H1 (cell line): ENCODE results near the gene HSF4.

Experiments
- CTBP2 ChIP-seq: IDR thresholded peaks from 2 replicates; pipeline ENCODE4 v1.7.0; 2011; ENCODE audit warnings: borderline replicate concordance, mild to moderate bottlenecking, moderate library complexity, mixed read lengths, low read length; ENCODE audit not compliant: insufficient read depth, insufficient read length
- CTCF ChIP-seq, 3 experiments: IDR thresholded peaks; 1 replicate in 2 of 3; 2 replicates in 1 of 3; pipeline versions ENCODE4 v1.5.1 to v1.6.1; 2011; ENCODE audit warnings: low read length in 3 of 3, mild to moderate bottlenecking in 3 of 3, inconsistent platforms in 2 of 3, low read depth in 1 of 3, moderate library complexity in 1 of 3; ENCODE audit not compliant: insufficient read depth in 1 of 3; ENCODE audit errors: control extremely low read depth in 1 of 3
- EP300 ChIP-seq, 2 experiments: IDR thresholded peaks; 1 replicate in 1 of 2; 2 replicates in 1 of 2; pipeline ENCODE4 v1.6.1; 2011 to 2012; ENCODE audit warnings: low read depth in 2 of 2, low read length in 2 of 2, mild to moderate bottlenecking in 2 of 2, borderline replicate concordance in 1 of 2, inconsistent platforms in 1 of 2, moderate library complexity in 1 of 2
- GABPA ChIP-seq: IDR thresholded peaks from 2 replicates; pipeline ENCODE4 v1.6.1; 2011; ENCODE audit warnings: mild to moderate bottlenecking, low read length, moderate library complexity, borderline replicate concordance; ENCODE audit not compliant: insufficient read depth
- HDAC2 ChIP-seq, 2 experiments: fragments of 300-600 bp in 1 of 2; sonication (generic) in 1 of 2; IDR thresholded peaks; 2 replicates each; pipeline ENCODE4 v1.6.1; 2011 to 2012; ENCODE audit warnings: low read depth in 2 of 2, low read length in 2 of 2, mild to moderate bottlenecking in 2 of 2, moderate library complexity in 2 of 2, borderline replicate concordance in 1 of 2, inconsistent platforms in 1 of 2
- TAF1 ChIP-seq: IDR thresholded peaks from 2 replicates; pipeline ENCODE4 v1.6.1; 2011; ENCODE audit warnings: mild to moderate bottlenecking, low read depth, low read length
- ZNF274 ChIP-seq: IDR thresholded peaks from 2 replicates; pipeline ENCODE4 v1.7.0; 2012; ENCODE audit warnings: low read length, borderline replicate concordance; ENCODE audit errors: extremely low read depth

DNA sequence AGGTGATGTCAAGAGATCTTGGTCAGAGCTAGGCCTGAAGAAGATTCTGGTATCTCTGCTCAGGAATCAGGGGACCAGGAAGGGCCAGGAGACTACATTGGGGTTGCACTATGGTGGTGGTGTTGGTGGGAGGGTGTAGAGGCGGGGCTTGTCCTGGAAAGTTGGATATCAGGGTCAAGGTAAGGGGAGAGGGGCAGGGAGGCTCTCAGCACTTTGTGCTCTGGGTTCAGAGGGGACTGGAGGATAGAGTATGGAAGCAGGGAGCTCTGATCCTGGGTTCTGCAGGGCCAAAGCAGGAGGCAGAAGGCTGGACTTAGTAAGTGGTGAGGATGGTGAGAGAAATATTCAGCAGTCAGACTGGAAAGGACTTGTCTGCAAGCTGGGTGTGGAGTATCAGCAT is 8.8 kb downstream of the HSF4 start:
- TF ChIP-seq EP300 (IDR thresholded peaks at IDR 0.05; ENCODE audit: borderline replicate concordance in 1 of 2, low read depth in 2 of 2, low read length in 2 of 2) (no peak), ZNF274 (no peak), HDAC2 (IDR thresholded peaks at IDR 0.05; ENCODE audit: borderline replicate concordance in 1 of 2, low read depth in 2 of 2, low read length in 2 of 2) (no peak), TAF1 (no peak), CTCF (IDR thresholded peaks at IDR 0.05; ENCODE audit: control extremely low read depth in 1 of 3, insufficient read depth in 1 of 3, low read depth in 1 of 3, low read length in 3 of 3) (no peak), GABPA (no peak), CTBP2 (no peak)
